Renal pelvis (tissue), 4 donors: ENCODE measurements around the gene KLF13. TPM values are rescaled to one million over a fixed set of nuclear protein-coding genes. Genes with fewer than 3 reads are reported as not detected.
"Not testable (repeated sequence)": the region's sequence is repeated elsewhere in the genome, so short reads cannot be mapped to it uniquely, and the experiment has no call there.

Source experiments
- DNase-seq: peaks from one replicate; pipeline ENCODE4 v3.0.0-alpha.2; 2013
- polyA plus RNA-seq, 3 donors: library from polyadenylated mRNA; unstranded; fragments of 120-200 nt; gene quantifications; one replicate each; pipeline ENCODE4 v1.2.1, GENCODE V29; 2013; ENCODE audit not compliant: insufficient read length in 3 of 3

The KLF13 gene
- polyA plus RNA-seq, 3 donors = 69.1 to 71.2 (median 71.0) TPM

GRCh38 chr15:31342781-31343626 lies 16.4 kb downstream of the KLF13 start:
- no peak for DNase-seq

DNA sequence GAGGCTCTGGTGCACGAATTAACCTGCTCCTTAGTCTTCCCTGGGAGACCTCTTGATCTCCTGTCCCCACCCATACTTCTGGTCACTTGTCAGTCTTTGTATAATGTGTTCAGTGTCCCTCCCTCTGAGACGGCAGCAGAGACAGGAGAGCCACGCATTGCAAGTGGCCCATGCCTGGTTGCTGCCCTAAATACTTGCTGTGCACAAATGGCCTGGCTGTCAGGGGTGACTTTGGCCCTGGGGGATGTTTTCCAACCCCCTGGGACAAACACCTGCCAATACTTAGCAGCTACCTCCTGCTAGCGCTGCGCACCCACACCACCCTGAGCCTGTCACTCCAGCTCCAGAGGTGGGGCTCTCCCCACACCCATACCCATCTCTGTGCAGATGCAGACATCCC lies 17.2 kb downstream of the KLF13 start:
- DNase-seq = no peak

- DNase-seq = no peak
These were observed 17.6 kb downstream of the KLF13 start for GRCh38 chr15:31344266-31344665.

- DNase-seq = no peak
These were observed 18.4 kb downstream of the KLF13 start for GRCh38 chr15:31344823-31345605.

- no peak for DNase-seq
These were observed 19.2 kb downstream of the KLF13 start for GRCh38 chr15:31345606-31346366.

GRCh38 chr15:31346367-31347066 lies 19.9 kb downstream of the KLF13 start:
- no peak for DNase-seq

GRCh38 chr15:31347067-31347975 lies 20.7 kb downstream of the KLF13 start:
- no peak for DNase-seq

GRCh38 chr15:31347981-31348803 lies 21.6 kb downstream of the KLF13 start:
- DNase-seq = no peak

DNA sequence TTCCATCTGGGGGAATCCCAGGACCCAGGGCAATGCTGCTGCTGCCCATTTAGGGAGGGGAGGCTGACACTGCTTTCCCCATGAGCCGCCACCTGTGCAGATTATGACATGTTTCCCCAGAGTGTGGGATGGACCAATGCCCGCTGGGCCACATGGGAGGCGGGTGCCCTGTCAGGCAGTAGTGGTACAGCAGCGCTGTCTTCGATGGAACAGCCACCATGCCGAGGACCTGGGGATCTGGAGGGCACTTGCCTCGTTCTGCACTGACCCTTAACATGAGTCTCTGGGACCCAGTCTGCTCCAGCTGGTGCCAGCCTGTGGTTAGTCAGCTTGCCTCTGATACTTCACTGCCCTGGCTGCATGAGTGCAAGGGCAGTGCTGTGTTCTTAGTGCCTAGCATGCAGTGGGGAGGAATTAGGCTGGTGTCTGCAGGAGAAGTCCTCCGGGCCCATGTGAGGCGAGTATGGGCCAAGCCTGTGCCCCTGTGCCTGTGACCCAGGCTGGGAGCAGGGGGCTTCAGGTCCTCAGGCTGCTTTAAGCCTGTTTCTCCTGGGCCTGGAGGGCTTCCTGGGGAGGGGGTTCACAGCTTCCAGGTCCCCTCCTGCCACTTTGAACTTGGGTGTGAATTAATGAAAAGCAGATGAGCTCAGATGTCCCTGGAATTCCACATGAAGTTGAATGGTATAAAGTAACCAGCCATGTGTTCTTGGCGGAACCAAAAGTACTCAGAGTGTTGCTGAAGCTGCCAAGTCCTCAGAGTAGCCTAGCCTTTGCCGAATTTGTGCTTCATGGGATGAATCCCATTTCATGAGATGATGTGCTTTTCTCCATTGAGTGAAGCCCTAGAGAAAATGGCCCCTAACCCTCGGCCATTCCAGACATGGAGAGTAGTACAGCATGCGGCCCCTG lies 22.9 kb downstream of the KLF13 start:
- no peak for DNase-seq

DNA sequence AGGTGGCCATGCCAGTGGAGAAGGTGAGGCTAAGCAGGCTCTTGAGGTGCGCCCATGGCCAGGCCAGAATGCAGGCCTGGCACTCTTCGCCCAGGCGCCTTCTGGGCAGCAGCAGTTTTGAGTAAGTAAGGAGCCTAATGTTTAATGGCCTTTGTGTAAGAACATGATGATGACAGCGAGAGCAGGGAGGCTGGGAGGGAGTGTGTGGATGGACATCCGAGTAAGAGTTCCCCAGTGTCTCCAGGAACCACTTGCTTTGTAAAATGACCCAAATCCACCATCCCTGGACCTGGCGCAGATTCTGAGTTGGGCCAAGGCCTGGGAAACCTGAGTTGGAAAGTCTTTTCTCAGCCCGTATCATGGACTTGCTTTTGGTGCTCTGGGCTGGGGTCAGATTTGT lies 24.1 kb downstream of the KLF13 start:
- DNase-seq = no peak

- DNase-seq = no peak
These were observed 25.7 kb downstream of the KLF13 start for GRCh38 chr15:31352339-31352751.

DNA sequence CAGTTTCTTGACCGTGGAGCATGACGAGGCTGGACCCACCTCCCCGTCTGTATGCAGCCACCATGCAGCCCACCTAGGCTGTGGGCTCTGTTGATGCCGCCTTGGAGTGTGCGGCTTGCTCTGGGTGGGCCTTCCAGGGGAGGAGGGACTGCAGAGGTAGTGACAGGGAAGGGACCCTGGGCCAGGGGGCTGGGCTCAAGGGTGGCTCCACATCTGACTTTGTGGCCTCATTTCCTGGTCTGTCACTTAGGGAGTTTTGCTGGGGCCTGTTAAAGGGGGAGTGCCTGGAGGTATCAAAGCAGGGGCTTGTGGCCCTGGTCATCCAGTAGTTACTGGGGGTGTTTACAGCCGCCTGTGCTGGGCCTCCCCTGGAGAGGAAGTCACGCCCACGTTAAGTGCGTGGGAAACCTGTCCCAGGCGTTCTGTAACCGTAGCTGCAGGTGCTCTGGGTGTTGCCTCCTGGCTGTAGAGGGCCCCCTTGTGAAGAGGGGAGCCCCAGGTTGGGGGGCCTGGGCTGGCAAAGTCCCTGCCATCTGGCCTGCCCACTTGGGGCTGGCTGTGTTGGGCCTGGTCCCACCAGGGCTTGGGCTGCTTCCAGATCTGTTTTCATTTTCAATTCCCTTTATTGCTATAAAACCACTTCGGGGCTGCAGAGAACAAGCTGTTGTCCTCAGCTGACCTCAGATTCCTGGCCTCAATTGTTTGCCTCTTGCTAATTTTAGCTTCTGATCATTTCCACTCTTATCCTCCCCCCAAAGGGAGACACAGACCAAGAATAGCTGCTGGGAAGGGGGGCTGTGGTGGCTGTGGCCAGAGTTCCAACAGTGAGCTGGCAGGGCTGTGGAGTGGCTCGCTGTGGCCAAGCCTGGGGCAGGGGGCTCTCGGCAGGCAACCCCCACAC lies 26.5 kb downstream of the KLF13 start:
- no peak for DNase-seq

DNA sequence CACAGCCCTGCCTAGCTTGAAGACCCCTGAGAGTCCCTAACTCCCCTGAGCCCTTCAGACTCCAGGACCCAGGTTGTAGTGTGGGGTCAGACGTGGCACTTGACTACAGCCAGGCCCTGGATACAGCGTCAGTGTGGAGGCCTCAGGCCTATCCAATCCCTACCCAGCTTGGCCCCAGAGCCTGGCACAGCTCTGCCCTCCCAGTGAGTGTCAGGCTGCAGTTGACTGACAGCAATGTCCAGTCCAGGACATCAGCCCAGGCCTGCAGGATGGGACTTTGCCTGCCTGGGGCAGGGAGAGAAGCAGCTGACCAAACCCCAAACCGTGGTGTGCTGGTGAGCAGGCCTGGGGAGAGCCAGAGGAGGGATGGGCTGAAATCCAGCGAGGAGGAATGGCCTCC lies 27.3 kb downstream of the KLF13 start:
- DNase-seq = no peak

GRCh38 chr15:31356097-31356496 lies 29.5 kb downstream of the KLF13 start:
- DNase-seq = not testable (repeated sequence)

DNA sequence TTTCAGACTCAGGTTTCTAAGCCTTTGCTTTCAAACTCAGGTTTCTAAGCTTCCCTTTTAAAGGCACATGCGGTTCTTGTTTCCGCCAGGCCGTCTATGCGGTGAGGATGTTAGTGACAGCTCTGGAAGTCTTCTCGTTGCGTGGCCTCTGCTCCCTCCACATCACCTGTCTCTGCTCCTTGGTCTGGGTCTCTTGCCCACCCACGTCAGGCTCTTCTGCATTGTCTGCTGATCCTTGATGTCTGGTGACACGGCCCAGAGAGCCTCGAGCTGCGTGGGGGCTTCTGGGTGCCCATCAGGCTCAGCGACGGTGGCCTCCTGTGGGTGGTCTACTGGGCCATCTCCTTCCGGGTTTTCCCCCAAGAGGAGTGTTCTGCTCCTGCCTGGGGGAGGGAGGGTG lies 30.5 kb downstream of the KLF13 start:
- no peak for DNase-seq

- DNase-seq = no peak
These were observed 31.5 kb downstream of the KLF13 start for GRCh38 chr15:31358163-31358562.

DNA sequence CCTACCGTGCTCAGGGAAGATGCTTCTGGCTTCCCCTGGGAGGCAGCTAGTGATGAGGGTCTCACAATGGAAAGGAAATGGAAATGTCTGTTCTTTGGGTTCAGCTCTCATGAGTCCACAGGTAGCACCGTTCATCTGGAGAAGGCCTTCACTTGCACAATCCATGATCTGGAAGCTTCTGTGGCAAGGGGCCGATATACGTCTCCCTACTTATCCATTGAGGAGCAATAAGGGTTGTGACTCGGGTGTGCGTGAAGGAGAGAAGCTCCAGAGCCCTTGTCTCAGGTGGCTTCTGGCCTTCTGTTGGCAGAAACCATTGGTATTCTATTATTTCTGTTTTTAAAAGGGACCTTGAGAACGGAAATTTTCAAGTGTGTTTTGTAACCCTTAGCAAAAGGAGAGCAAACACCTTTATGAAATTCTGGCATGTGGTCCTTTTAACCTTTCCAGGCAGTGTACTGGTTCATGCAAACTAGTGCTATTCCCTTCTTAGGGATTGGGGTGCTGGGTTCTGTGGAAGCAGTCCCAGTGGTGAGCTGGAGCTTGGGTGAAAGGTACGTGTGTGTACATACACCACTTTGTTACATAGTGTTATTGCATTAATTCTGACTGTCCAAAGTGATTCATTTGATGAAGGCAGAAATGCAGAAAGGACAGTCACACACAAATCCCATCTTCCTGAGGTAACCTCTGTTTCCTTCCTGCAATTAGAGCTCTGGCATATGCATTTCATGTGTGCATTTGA lies 32.5 kb downstream of the KLF13 start:
- DNase-seq = no peak
